Memory B cell (primary cell): ENCODE measurements around the gene MRGPRF.

ENCODE experiments used
- ATAC-seq: fragments of 150-1000 bp; cut with Tn5 transposase; 2 replicates; pipeline ENCODE4 v1.10.0; 2021; ENCODE audit warnings: low read depth, mild to moderate bottlenecking, moderate library complexity
- DNase-seq, 2 donors: peaks; one replicate each; pipeline ENCODE4 v3.0.0; 2022; ENCODE audit warnings: low spot score in 2 of 2
- H3K27ac Mint-ChIP-seq: one replicate; pipeline ENCODE4 v1.8.0; 2022; ENCODE audit warnings: mild to moderate bottlenecking, moderate library complexity, mixed read lengths
- H3K27me3 Mint-ChIP-seq: one replicate; pipeline ENCODE4 v1.8.0; 2022; ENCODE audit warnings: mixed read lengths
- H3K36me3 Mint-ChIP-seq: one replicate; pipeline ENCODE4 v1.8.0; 2022; ENCODE audit warnings: mild to moderate bottlenecking, mixed read lengths
- H3K4me1 Mint-ChIP-seq: one replicate; pipeline ENCODE4 v1.8.0; 2022; ENCODE audit warnings: mixed read lengths
- H3K4me3 Mint-ChIP-seq: one replicate; pipeline ENCODE4 v1.8.0; 2022; ENCODE audit warnings: mild to moderate bottlenecking, moderate library complexity, mixed read lengths
- H3K9me3 Mint-ChIP-seq: one replicate; pipeline ENCODE4 v1.8.0; 2022; ENCODE audit warnings: mixed read lengths

The MRGPRF gene

DNA sequence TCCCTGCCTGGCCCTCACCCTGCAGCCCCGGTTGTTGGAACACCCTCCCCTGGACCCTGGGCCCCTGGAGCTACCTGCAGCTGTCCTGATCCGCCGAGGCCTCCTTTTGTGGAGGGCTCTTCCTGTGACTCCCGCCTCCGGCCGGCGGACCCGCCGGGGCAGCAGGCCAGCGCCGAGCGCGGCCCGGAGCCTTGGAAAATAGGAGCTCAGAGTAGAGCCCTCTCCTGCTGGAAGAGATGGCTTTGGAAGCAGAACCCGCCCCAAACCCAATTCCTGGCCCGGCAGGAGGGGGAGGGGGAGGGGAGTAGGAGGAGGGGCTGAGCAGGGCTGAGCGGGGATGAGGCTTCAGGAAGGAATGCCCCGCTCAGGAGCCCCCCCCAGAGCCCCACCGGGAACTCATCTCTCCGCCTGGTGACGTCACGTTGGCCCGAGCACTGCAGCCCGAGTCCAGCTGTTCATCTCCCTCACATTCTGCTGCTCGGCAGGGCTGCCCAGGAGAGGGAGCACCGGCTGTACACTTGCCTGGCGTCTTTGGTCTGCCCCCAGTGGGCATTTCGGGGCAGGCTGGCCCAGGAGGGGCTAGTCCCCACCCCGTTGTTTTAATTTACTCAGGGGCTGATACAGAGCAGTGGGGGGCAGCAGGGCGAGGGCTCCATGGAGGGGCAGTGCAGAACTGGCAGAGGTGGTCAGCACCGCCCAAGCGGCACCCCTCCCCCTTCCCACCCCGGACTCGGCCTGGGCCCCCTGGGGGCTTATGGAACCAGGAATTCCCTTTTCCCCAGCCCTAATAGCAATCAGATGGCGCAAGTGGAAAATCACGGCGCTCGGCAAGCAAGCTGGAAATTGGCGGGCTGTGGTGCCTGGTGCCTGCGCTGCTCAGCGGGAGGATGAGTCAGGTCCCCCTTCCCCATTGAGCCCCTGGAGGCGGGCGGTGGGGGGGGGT, at the start of gene MRGPRF:
Gene MRGPRF, minus strand, starts transcription at position 238 of the 943 bp plus-strand sequence. CDS start 3,345 bp downstream, outside the sequence.
- Mint-ChIP-seq H3K9me3 (peaks cover 8% of the 10 kb centered on the region), H3K4me1 (peaks cover 3% of the 10 kb centered on the region), H3K36me3 (no peaks in the 10 kb centered on the region), H3K27me3 (peaks cover 25% of the 10 kb centered on the region), H3K4me3 (peak within 1 kb of the TSS; percentile 32), H3K27ac (no peak within 1 kb of the TSS)
- no peak for DNase-seq
- ATAC-seq = peak; percentile 53

- no peaks in the 10 kb centered on the region for H3K27me3 Mint-ChIP-seq
- ATAC-seq (no peak), DNase-seq (no peak)
- H3K27ac Mint-ChIP-seq = peak overlapping the region; percentile 17
- peaks cover 4% of the 10 kb centered on the region for H3K4me1 Mint-ChIP-seq
- peaks cover 3% of the 10 kb centered on the region for H3K36me3 Mint-ChIP-seq
- no peak overlapping the region for H3K4me3 Mint-ChIP-seq
- no peaks in the 10 kb centered on the region for H3K9me3 Mint-ChIP-seq
These were observed 49.3 kb upstream of the MRGPRF start for GRCh38 chr11:69062169-69062855.

- peaks cover 4% of the 10 kb centered on the region for H3K4me1 Mint-ChIP-seq
- peak overlapping the region; percentile 32 for H3K27ac Mint-ChIP-seq
- no peak for DNase-seq
- H3K36me3 Mint-ChIP-seq = peaks cover 3% of the 10 kb centered on the region
- H3K9me3 Mint-ChIP-seq = no peaks in the 10 kb centered on the region
- no peak for ATAC-seq
- no peak overlapping the region for H3K4me3 Mint-ChIP-seq
- no peaks in the 10 kb centered on the region for H3K27me3 Mint-ChIP-seq
These were observed 48.6 kb upstream of the MRGPRF start for GRCh38 chr11:69061713-69062053.

GRCh38 chr11:69060806-69061712, 48.0 kb upstream of the MRGPRF start:
- Mint-ChIP-seq H3K27ac (peak overlapping the region; percentile 32), H3K36me3 (peaks cover 3% of the 10 kb centered on the region), H3K4me3 (no peak overlapping the region), H3K9me3 (no peaks in the 10 kb centered on the region), H3K4me1 (peaks cover 6% of the 10 kb centered on the region), H3K27me3 (no peaks in the 10 kb centered on the region)
- no peak for ATAC-seq
- DNase-seq = no peak

- ATAC-seq = no peak
- no peak overlapping the region for H3K4me3 Mint-ChIP-seq
- no peak for DNase-seq
- peaks cover 11% of the 10 kb centered on the region for H3K4me1 Mint-ChIP-seq
- H3K27ac Mint-ChIP-seq = no peak overlapping the region
- no peaks in the 10 kb centered on the region for H3K9me3 Mint-ChIP-seq
- peaks cover 6% of the 10 kb centered on the region for H3K36me3 Mint-ChIP-seq
- no peaks in the 10 kb centered on the region for H3K27me3 Mint-ChIP-seq
These were observed 46.9 kb upstream of the MRGPRF start for GRCh38 chr11:69059985-69060384.

GRCh38 chr11:69059429-69059828, 46.4 kb upstream of the MRGPRF start:
- no peaks in the 10 kb centered on the region for H3K9me3 Mint-ChIP-seq
- DNase-seq = no peak
- peaks cover 11% of the 10 kb centered on the region for H3K4me1 Mint-ChIP-seq
- H3K27ac Mint-ChIP-seq = peak overlapping the region; percentile 38
- H3K4me3 Mint-ChIP-seq = no peak overlapping the region
- H3K36me3 Mint-ChIP-seq = peaks cover 6% of the 10 kb centered on the region
- ATAC-seq = no peak
- no peaks in the 10 kb centered on the region for H3K27me3 Mint-ChIP-seq

GRCh38 chr11:69058511-69059270, 45.6 kb upstream of the MRGPRF start:
- Mint-ChIP-seq H3K27me3 (no peaks in the 10 kb centered on the region), H3K9me3 (no peaks in the 10 kb centered on the region)
- ATAC-seq = no peak

GRCh38 chr11:69057801-69058200, 44.8 kb upstream of the MRGPRF start:
- Mint-ChIP-seq H3K36me3 (peaks cover 7% of the 10 kb centered on the region), H3K9me3 (no peaks in the 10 kb centered on the region), H3K27ac (no peak overlapping the region), H3K4me1 (peaks cover 11% of the 10 kb centered on the region), H3K27me3 (no peaks in the 10 kb centered on the region), H3K4me3 (no peak overlapping the region)
- DNase-seq (no peak), ATAC-seq (no peak)

More at GRCh38 chr11:69058511-69059270, 45.6 kb upstream of the MRGPRF start:
- no peak for DNase-seq
- H3K27ac Mint-ChIP-seq = peak overlapping the region; percentile 38
- peaks cover 11% of the 10 kb centered on the region for H3K4me1 Mint-ChIP-seq
- no peak overlapping the region for H3K4me3 Mint-ChIP-seq
- H3K36me3 Mint-ChIP-seq = peaks cover 7% of the 10 kb centered on the region

DNA sequence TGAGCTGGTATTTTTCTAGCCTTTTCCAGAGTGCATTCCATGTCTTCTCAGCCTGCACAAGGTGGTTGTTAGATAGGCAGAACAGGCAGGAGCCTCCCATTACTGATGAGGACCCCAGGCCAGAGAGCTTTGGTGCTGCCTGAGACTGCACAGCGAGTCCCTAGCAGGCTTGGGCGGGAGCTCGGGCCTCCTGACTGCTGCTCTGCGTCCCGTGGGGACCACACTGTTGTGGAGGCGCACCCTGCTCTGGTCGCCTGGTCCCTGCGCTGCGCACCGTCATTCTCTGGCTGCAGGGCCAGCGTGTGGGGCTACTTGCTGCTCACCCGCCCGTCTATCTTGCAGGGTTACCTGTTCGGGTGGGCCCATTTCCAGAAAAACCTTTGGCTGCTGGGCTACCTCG, 44.2 kb upstream of the MRGPRF start:
- no peak overlapping the region for H3K4me3 Mint-ChIP-seq
- DNase-seq (no peak), ATAC-seq (no peak)
- H3K27ac Mint-ChIP-seq = peak overlapping the region; percentile 99
- H3K27me3 Mint-ChIP-seq = no peaks in the 10 kb centered on the region
- H3K4me1 Mint-ChIP-seq = peaks cover 15% of the 10 kb centered on the region
- H3K36me3 Mint-ChIP-seq = peaks cover 7% of the 10 kb centered on the region
- no peaks in the 10 kb centered on the region for H3K9me3 Mint-ChIP-seq

DNA sequence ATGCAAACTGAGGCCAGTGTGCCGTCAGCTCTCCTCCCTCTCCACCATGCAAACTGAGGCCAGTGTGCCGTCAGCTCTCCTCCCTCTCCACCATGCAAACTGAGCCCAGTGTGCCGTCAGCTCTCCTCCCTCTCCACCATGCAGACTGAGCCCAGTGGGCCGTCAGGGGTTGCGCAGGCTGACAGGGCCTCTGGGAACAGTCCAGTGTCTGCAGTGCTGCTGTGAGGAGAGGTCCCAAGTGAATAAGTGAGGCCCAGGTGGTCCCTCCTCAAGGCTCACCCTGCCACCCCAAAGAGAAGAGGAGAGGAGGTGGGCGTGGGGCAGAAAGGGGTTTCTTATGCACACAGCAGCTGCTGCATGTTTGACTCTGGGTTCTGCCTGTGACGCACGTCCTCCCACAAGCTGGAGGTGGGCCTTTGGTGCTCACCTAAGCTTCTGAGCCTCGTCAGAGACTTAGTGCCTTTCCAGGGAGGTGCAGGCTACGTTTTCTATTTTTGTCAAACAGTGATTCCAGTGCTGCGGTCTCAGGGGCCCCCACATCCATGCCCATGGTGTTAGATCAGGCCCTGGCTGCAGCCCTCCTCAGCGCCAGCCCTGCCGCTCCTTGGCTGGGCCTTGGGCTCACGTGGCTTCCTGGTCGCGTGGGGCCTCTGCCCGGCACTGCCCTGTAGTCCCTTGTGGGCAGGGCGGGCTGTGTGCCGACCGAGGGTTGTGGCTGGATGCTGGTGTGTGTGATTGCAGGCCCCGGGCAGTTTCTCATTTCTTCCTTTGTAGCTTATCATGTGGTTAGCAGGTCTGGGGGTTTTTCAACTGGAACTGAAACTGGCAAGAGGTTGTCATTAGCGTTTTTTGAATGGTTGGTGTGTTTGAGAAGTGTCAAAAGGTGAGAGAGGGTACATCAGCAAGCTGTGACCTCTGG, 42.8 kb upstream of the MRGPRF start:
- Mint-ChIP-seq H3K36me3 (peaks cover 4% of the 10 kb centered on the region), H3K4me3 (peak overlapping the region; percentile 83), H3K27me3 (no peaks in the 10 kb centered on the region), H3K9me3 (no peaks in the 10 kb centered on the region), H3K4me1 (peaks cover 25% of the 10 kb centered on the region), H3K27ac (peak overlapping the region; percentile 99)
- ATAC-seq (peak; percentile 76), DNase-seq (peak; percentile 77 to 82)

- DNase-seq = no peak
- ATAC-seq = no peak
- peak overlapping the region; percentile 99 for H3K27ac Mint-ChIP-seq
- no peaks in the 10 kb centered on the region for H3K9me3 Mint-ChIP-seq
- no peak overlapping the region for H3K4me3 Mint-ChIP-seq
- H3K4me1 Mint-ChIP-seq = peaks cover 23% of the 10 kb centered on the region
- H3K36me3 Mint-ChIP-seq = peaks cover 4% of the 10 kb centered on the region
- H3K27me3 Mint-ChIP-seq = no peaks in the 10 kb centered on the region
These were observed 42.2 kb upstream of the MRGPRF start for GRCh38 chr11:69055212-69055586.

DNA sequence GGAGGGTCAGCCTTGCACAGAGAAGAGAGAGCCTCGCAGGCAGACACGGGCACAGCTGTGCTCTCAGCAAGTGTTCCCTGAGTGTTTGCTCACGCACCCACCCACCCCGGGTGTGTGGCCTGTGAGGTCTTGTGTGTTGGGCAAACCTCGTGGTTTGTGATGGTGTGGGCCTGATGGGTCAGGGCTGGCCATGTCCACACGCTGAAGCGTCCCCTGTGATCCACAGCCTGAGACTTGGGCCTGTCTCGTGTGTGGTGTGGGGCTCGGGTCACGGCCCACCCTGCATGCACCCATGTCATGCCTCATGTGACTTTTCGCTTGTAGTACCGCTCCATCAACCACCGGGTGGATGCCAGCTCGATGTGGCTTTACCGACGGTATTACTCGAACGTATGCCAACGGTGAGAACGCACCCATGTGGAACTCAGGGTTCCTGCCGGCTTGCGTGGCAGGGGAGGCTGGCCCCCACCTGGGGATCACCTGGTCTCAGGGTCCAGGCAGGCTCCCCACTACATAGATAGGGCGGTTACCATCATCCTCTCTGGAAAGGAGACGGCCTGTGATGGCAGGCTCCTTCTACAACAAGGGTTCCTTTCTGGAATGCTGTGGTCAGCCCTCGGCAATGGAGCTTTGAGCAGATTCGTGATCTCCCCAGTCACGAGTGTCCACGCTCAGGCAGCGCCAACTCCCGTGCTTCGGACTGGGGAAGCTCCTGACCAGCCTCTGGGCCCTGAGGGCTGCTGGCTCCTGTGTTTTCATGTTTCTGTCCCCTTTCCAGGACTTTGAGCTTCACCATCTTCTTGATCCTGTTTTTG, 41.6 kb upstream of the MRGPRF start:
- Mint-ChIP-seq H3K27me3 (no peaks in the 10 kb centered on the region), H3K27ac (peak overlapping the region; percentile 99), H3K4me3 (no peak overlapping the region), H3K9me3 (no peaks in the 10 kb centered on the region), H3K36me3 (peaks cover 4% of the 10 kb centered on the region), H3K4me1 (peaks cover 23% of the 10 kb centered on the region)
- ATAC-seq (no peak), DNase-seq (no peak)
